ENCODE results near the gene ASRGL1. TPM values are rescaled to one million over a fixed set of nuclear protein-coding genes. Genes with fewer than 3 reads are reported as not detected.

ASRGL1 gene
- total and polyA plus RNA-seq, 2 donors (not counting 1 experiment from before 2014, with no cell fraction given) = 0.49 to 1.3 TPM

- intact Hi-C loops (cut with micrococcal nuclease) = no loop called here
- CTCF ChIA-PET = no interaction called here
- H3K27ac Mint-ChIP-seq = no peak overlapping the region
These were observed 29.3 kb upstream of the ASRGL1 start for GRCh38 chr11:62307950-62308349.

GRCh38 chr11:62309991-62310390 lies 27.3 kb upstream of the ASRGL1 start:
- Histone ChIP-seq H3K4me3 (ENCODE audit: control extremely low read depth in 1 of 5, extremely low read depth in 1 of 5, insufficient read depth in 1 of 5, low read depth in 2 of 5, low read length in 4 of 5) (no peak overlapping the region), H3K36me3 (replicated peaks in 1 of 2; ENCODE audit: control extremely low read depth in 1 of 2, control insufficient read depth in 1 of 2, extremely low read depth in 1 of 2, insufficient read depth in 2 of 2, low read length in 1 of 2) (no peaks in the 10 kb centered on the region), H3K79me2 (ENCODE audit: control insufficient read depth, insufficient read depth, low read length) (no peaks in the 10 kb centered on the region), H3K27ac (ENCODE audit: low read length in 2 of 2) (no peak overlapping the region), H3K9ac (ENCODE audit: low read length) (no peak overlapping the region), H3K4me2 (replicated peaks; ENCODE audit: low read depth, low read length, poor library complexity, severe bottlenecking) (no peak overlapping the region), H3K4me1 (ENCODE audit: control insufficient read depth in 2 of 2, insufficient read depth in 2 of 2, low read length in 2 of 2) (peaks cover 8 to 12% of the 10 kb centered on the region in 2 donors), H2AFZ (ENCODE audit: insufficient read depth, low read depth, low read length, poor library complexity, severe bottlenecking) (no peak overlapping the region), H4K20me1 (ENCODE audit: control insufficient read depth, insufficient read depth, low read length, poor library complexity, severe bottlenecking) (no peaks in the 10 kb centered on the region), H3K27me3 (replicated peaks in 1 of 4; ENCODE audit: control extremely low read depth in 1 of 4, control insufficient read depth in 3 of 4, insufficient read depth in 4 of 4, low read length in 3 of 4) (peaks cover 0 to 39% (median 10%) of the 10 kb centered on the region in 4 experiments), H3K9me3 (ENCODE audit: control extremely low read depth in 1 of 3, control insufficient read depth in 2 of 3, insufficient read depth in 1 of 3, low read length in 2 of 3) (peaks cover 2 to 7% (median 4%) of the 10 kb centered on the region in 3 donors)
- Mint-ChIP-seq H3K4me3 (no peak overlapping the region), H3K4me1 (peaks cover 11% of the 10 kb centered on the region), H3K9me3 (ENCODE audit: insufficient read depth) (peaks cover 6% of the 10 kb centered on the region), H3K27ac (no peak overlapping the region), H3K27me3 (peaks cover 45% of the 10 kb centered on the region)
- 0% methylated on average over 1 of the region's 7 CpGs for WGBS (ENCODE audit: insufficient coverage)
- TF ChIP-seq EZH2 (IDR thresholded peaks at IDR 0.05; ENCODE audit: borderline replicate concordance, insufficient read depth, low read depth, low read length, poor library complexity, severe bottlenecking) (no peak), CTCF (IDR thresholded peaks at IDR 0.05) (no peak)
- POLR2A ChIA-PET = no interaction called here
- CTCF ChIA-PET = interaction anchor here (1.2 to 2.4 kb wide), 6 partner anchors 9 to 513 kb away, joined by 3 to 15 read pairs (median 4); no protein-coding TSS in a partner anchor
- intact Hi-C loops (cut with micrococcal nuclease) = loop anchor here (2.0 to 5.0 kb wide), 2 partner anchors 69 to 563 kb away; no protein-coding TSS in a partner anchor
- DNase-seq = no peak
- ATAC-seq (ENCODE audit: low read depth) = no peak

More at GRCh38 chr11:62307950-62308349, 29.3 kb upstream of the ASRGL1 start:
- DNase-seq = no peak
- H3K79me2 ChIP-seq (ENCODE audit: control insufficient read depth, insufficient read depth, low read length) = no peaks in the 10 kb centered on the region
- no peaks in the 10 kb centered on the region for H4K20me1 ChIP-seq (ENCODE audit: control insufficient read depth, insufficient read depth, low read length, poor library complexity, severe bottlenecking)
- POLR2A ChIA-PET = no interaction called here
- no peaks in the 10 kb centered on the region for H3K36me3 ChIP-seq (replicated peaks in 1 of 2; ENCODE audit: control extremely low read depth in 1 of 2, control insufficient read depth in 1 of 2, extremely low read depth in 1 of 2, insufficient read depth in 2 of 2, low read length in 1 of 2)
- no peak for ATAC-seq (ENCODE audit: low read depth)
- no peak overlapping the region for H3K27ac ChIP-seq (ENCODE audit: low read length in 2 of 2)
- H2AFZ ChIP-seq (ENCODE audit: insufficient read depth, low read depth, low read length, poor library complexity, severe bottlenecking) = no peak overlapping the region
- H3K9ac ChIP-seq (ENCODE audit: low read length) = no peak overlapping the region
- H3K27me3 Mint-ChIP-seq = peaks cover 38% of the 10 kb centered on the region
- H3K4me3 ChIP-seq (ENCODE audit: control extremely low read depth in 1 of 5, extremely low read depth in 1 of 5, insufficient read depth in 1 of 5, low read depth in 2 of 5, low read length in 4 of 5) = no peak overlapping the region
- H3K27me3 ChIP-seq (replicated peaks in 1 of 4; ENCODE audit: control extremely low read depth in 1 of 4, control insufficient read depth in 3 of 4, insufficient read depth in 4 of 4, low read length in 3 of 4) = peaks cover 0 to 26% (median 5%) of the 10 kb centered on the region in 4 experiments
- no peak overlapping the region for H3K4me3 Mint-ChIP-seq
- peaks cover 11% of the 10 kb centered on the region for H3K4me1 Mint-ChIP-seq
- no peak overlapping the region for H3K4me2 ChIP-seq (replicated peaks; ENCODE audit: low read depth, low read length, poor library complexity, severe bottlenecking)
- H3K4me1 ChIP-seq (ENCODE audit: control insufficient read depth in 2 of 2, insufficient read depth in 2 of 2, low read length in 2 of 2) = peaks cover 8 to 12% of the 10 kb centered on the region in 2 donors
- peaks cover 6% of the 10 kb centered on the region for H3K9me3 Mint-ChIP-seq (ENCODE audit: insufficient read depth)
- peaks cover 2 to 7% (median 4%) of the 10 kb centered on the region in 3 donors for H3K9me3 ChIP-seq (ENCODE audit: control extremely low read depth in 1 of 3, control insufficient read depth in 2 of 3, insufficient read depth in 1 of 3, low read length in 2 of 3)
- TF ChIP-seq EZH2 (IDR thresholded peaks at IDR 0.05; ENCODE audit: borderline replicate concordance, insufficient read depth, low read depth, low read length, poor library complexity, severe bottlenecking) (no peak), CTCF (IDR thresholded peaks at IDR 0.05) (no peak)
